ENCODE results near the gene MBNL2. TPM values are rescaled to one million over a fixed set of nuclear protein-coding genes. Genes with fewer than 3 reads are reported as not detected.
"Not testable (repeated sequence)": the region's sequence is repeated elsewhere in the genome, so short reads cannot be mapped to it uniquely, and the experiment has no call there.

The MBNL2 gene
- total RNA-seq, 2 experiments from 2014 or later: 16.8 to 18.8 TPM

- H3K36me3 Mint-ChIP-seq (ENCODE audit: low read depth): peaks cover 7% of the 10 kb centered on the region
- H3K27ac Mint-ChIP-seq: no peak overlapping the region
- H3K27me3 Mint-ChIP-seq (ENCODE audit: low read depth): no peaks in the 10 kb centered on the region
- H3K9me3 Mint-ChIP-seq: no peaks in the 10 kb centered on the region
- peaks cover 6% of the 10 kb centered on the region for H3K4me1 Mint-ChIP-seq (ENCODE audit: low read depth)
- CTCF ChIA-PET: interaction anchor here (0.8 to 10.8 kb wide), 7 partner anchors 10 to 234 kb away, joined by 3 to 86 read pairs (median 4); partner anchors contain the start of gene MBNL2
- intact Hi-C loops (cut with micrococcal nuclease): loop anchor here (1.0 to 5.0 kb wide), 5 partner anchors 122 to 327 kb away; partner anchors contain the start of gene MBNL2
- H3K4me3 Mint-ChIP-seq: no peak overlapping the region
- peak; percentile 72 for DNase-seq
These were observed 122.4 kb downstream of the MBNL2 start for GRCh38 chr13:97344265-97345175.

- intact Hi-C loops (cut with micrococcal nuclease): no loop called here
- no peak for DNase-seq
- Mint-ChIP-seq H3K4me1 (ENCODE audit: low read depth) (no peaks in the 10 kb centered on the region), H3K27me3 (ENCODE audit: low read depth) (no peaks in the 10 kb centered on the region), H3K9me3 (no peaks in the 10 kb centered on the region), H3K27ac (no peak overlapping the region), H3K4me3 (no peak overlapping the region), H3K36me3 (ENCODE audit: low read depth) (peaks cover 9% of the 10 kb centered on the region)
- CTCF ChIA-PET: interaction anchor here (10.8 kb wide), 1 partner anchor 235 kb away, joined by 86 read pairs; no protein-coding TSS in a partner anchor
These were observed 124.0 kb downstream of the MBNL2 start for GRCh38 chr13:97346097-97346496.

- DNase-seq: no peak
- intact Hi-C loops (cut with micrococcal nuclease): no loop called here
- no peaks in the 10 kb centered on the region for H3K27me3 Mint-ChIP-seq (ENCODE audit: low read depth)
- no peak overlapping the region for H3K4me3 Mint-ChIP-seq
- no peaks in the 10 kb centered on the region for H3K4me1 Mint-ChIP-seq (ENCODE audit: low read depth)
- CTCF ChIA-PET: interaction anchor here (10.8 kb wide), 1 partner anchor 236 kb away, joined by 86 read pairs; no protein-coding TSS in a partner anchor
- H3K36me3 Mint-ChIP-seq (ENCODE audit: low read depth): peaks cover 9% of the 10 kb centered on the region
- no peak overlapping the region for H3K27ac Mint-ChIP-seq
- no peaks in the 10 kb centered on the region for H3K9me3 Mint-ChIP-seq
These were observed 124.6 kb downstream of the MBNL2 start for GRCh38 chr13:97346561-97347254.

- Mint-ChIP-seq H3K27me3 (ENCODE audit: low read depth) (no peaks in the 10 kb centered on the region), H3K27ac (no peak overlapping the region), H3K4me3 (no peak overlapping the region), H3K9me3 (no peaks in the 10 kb centered on the region), H3K4me1 (ENCODE audit: low read depth) (no peaks in the 10 kb centered on the region), H3K36me3 (ENCODE audit: low read depth) (peaks cover 9% of the 10 kb centered on the region)
- no peak for DNase-seq
- CTCF ChIA-PET: interaction anchor here (10.8 kb wide), 1 partner anchor 237 kb away, joined by 86 read pairs; no protein-coding TSS in a partner anchor
- intact Hi-C loops (cut with micrococcal nuclease): no loop called here
These were observed 125.3 kb downstream of the MBNL2 start for GRCh38 chr13:97347255-97347932.

GRCh38 chr13:97348569-97349100 is 126.5 kb downstream of the MBNL2 start:
- intact Hi-C loops (cut with micrococcal nuclease): no loop called here
- CTCF ChIA-PET: interaction anchor here (1.0 to 10.8 kb wide), 2 partner anchors 10 to 238 kb away, joined by 3 to 86 read pairs; no protein-coding TSS in a partner anchor
- no peak overlapping the region for H3K4me3 Mint-ChIP-seq
- no peaks in the 10 kb centered on the region for H3K9me3 Mint-ChIP-seq
- no peaks in the 10 kb centered on the region for H3K4me1 Mint-ChIP-seq (ENCODE audit: low read depth)
- peaks cover 8% of the 10 kb centered on the region for H3K36me3 Mint-ChIP-seq (ENCODE audit: low read depth)
- H3K27me3 Mint-ChIP-seq (ENCODE audit: low read depth): no peaks in the 10 kb centered on the region
- no peak for DNase-seq
- no peak overlapping the region for H3K27ac Mint-ChIP-seq

- H3K4me1 Mint-ChIP-seq (ENCODE audit: low read depth); H3K27ac Mint-ChIP-seq; H3K27me3 Mint-ChIP-seq (ENCODE audit: low read depth); H3K36me3 Mint-ChIP-seq (ENCODE audit: low read depth); DNase-seq; H3K9me3 Mint-ChIP-seq; H3K4me3 Mint-ChIP-seq: not testable (repeated sequence)
- intact Hi-C loops (cut with micrococcal nuclease): loop anchor here (10.0 kb wide), 1 partner anchor 223 kb away; no protein-coding TSS in a partner anchor
- CTCF ChIA-PET: interaction anchor here (0.6 to 10.8 kb wide), 2 partner anchors 241 to 601 kb away, joined by 5 to 86 read pairs; no protein-coding TSS in a partner anchor
These were observed 129.9 kb downstream of the MBNL2 start for GRCh38 chr13:97352012-97352411.

- CTCF ChIA-PET: interaction anchor here (10.8 kb wide), 1 partner anchor 242 kb away, joined by 86 read pairs; no protein-coding TSS in a partner anchor
- intact Hi-C loops (cut with micrococcal nuclease): loop anchor here (10.0 kb wide), 1 partner anchor 222 kb away; no protein-coding TSS in a partner anchor
- H3K36me3 Mint-ChIP-seq (ENCODE audit: low read depth): peaks cover 5% of the 10 kb centered on the region
These were observed 130.7 kb downstream of the MBNL2 start for GRCh38 chr13:97352815-97353214.

GRCh38 chr13:97353927-97354675 is 132.0 kb downstream of the MBNL2 start:
- no peaks in the 10 kb centered on the region for H3K4me1 Mint-ChIP-seq (ENCODE audit: low read depth)
- H3K9me3 Mint-ChIP-seq: no peaks in the 10 kb centered on the region
- no peaks in the 10 kb centered on the region for H3K27me3 Mint-ChIP-seq (ENCODE audit: low read depth)
- intact Hi-C loops (cut with micrococcal nuclease): loop anchor here (10.0 kb wide), 1 partner anchor 221 kb away; no protein-coding TSS in a partner anchor
- no peak overlapping the region for H3K27ac Mint-ChIP-seq
- no peak for DNase-seq
- peaks cover 2% of the 10 kb centered on the region for H3K36me3 Mint-ChIP-seq (ENCODE audit: low read depth)
- no peak overlapping the region for H3K4me3 Mint-ChIP-seq
- CTCF ChIA-PET: interaction anchor here (0.6 to 10.8 kb wide), 3 partner anchors 10 to 243 kb away, joined by 3 to 86 read pairs (median 4); no protein-coding TSS in a partner anchor

More at GRCh38 chr13:97352815-97353214, 130.7 kb downstream of the MBNL2 start:
- Mint-ChIP-seq H3K9me3 (no peaks in the 10 kb centered on the region), H3K27ac (no peak overlapping the region), H3K4me3 (no peak overlapping the region), H3K4me1 (ENCODE audit: low read depth) (no peaks in the 10 kb centered on the region), H3K27me3 (ENCODE audit: low read depth) (no peaks in the 10 kb centered on the region)
- DNase-seq: no peak

GRCh38 chr13:97354808-97355207 is 132.7 kb downstream of the MBNL2 start:
- Mint-ChIP-seq H3K4me3 (no peak overlapping the region), H3K36me3 (ENCODE audit: low read depth) (peaks cover 2% of the 10 kb centered on the region), H3K27ac (no peak overlapping the region), H3K4me1 (ENCODE audit: low read depth) (no peaks in the 10 kb centered on the region), H3K9me3 (no peaks in the 10 kb centered on the region), H3K27me3 (ENCODE audit: low read depth) (no peaks in the 10 kb centered on the region)
- intact Hi-C loops (cut with micrococcal nuclease): loop anchor here (5.0 to 10.0 kb wide), 2 partner anchors 220 to 323 kb away; no protein-coding TSS in a partner anchor
- CTCF ChIA-PET: interaction anchor here (0.6 kb wide), 1 partner anchor 15 kb away, joined by 3 read pairs; no protein-coding TSS in a partner anchor
- DNase-seq: no peak

- Mint-ChIP-seq H3K4me3 (no peak overlapping the region), H3K27me3 (ENCODE audit: low read depth) (no peaks in the 10 kb centered on the region), H3K4me1 (ENCODE audit: low read depth) (no peaks in the 10 kb centered on the region), H3K36me3 (ENCODE audit: low read depth) (peaks cover 1% of the 10 kb centered on the region), H3K9me3 (no peaks in the 10 kb centered on the region), H3K27ac (no peak overlapping the region)
- no peak for DNase-seq
- CTCF ChIA-PET: interaction anchor here (1.1 to 6.7 kb wide), 5 partner anchors 26 to 339 kb away, joined by 3 to 132 read pairs (median 3); no protein-coding TSS in a partner anchor
- intact Hi-C loops (cut with micrococcal nuclease): loop anchor here (5.0 to 10.0 kb wide), 2 partner anchors 218 to 324 kb away; no protein-coding TSS in a partner anchor
These were observed 134.5 kb downstream of the MBNL2 start for GRCh38 chr13:97356592-97356991.
